ENCODE measurements around the gene SRSF1. TPM values are rescaled to one million over a fixed set of nuclear protein-coding genes. Genes with fewer than 3 reads are reported as not detected.
"Not testable (repeated sequence)": the region's sequence is repeated elsewhere in the genome, so short reads cannot be mapped to it uniquely, and the experiment has no call there.

SRSF1 gene
- total RNA-seq, 1 experiment from 2014 or later = 436 TPM

DNA sequence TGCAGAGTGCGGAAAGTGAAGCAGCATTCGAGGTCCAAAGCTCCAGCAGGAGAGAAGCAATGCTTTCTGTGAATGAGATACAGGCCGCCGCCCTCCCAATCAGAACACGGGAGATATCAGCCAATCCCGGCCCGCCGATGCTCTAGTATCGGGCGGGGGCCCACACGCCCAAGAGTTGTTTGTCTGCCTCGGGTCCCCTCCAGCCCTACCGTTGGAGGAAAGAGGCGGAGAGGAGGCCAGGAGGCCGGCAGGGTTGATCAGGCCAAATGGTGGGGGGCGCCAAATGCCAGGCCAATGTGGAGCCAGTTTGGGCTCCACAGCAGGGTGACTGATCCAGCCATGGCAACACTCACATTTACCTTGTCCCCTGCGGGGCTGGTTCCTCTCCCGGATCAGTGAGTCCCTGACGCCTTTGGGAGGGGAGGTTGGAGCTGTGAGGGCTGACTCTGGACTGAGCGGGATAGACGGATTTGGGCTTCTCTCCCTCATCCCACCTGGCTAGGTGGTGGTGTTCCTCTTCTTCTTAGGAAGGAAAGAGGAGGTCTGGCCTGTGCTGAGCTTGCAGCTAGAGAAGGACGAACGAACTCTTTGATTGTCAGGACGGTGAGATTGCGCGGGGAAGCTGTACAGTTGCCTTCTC lies 41.4 kb downstream of the SRSF1 start:
- no peak for DNase-seq (ENCODE audit: low spot score)

DNA sequence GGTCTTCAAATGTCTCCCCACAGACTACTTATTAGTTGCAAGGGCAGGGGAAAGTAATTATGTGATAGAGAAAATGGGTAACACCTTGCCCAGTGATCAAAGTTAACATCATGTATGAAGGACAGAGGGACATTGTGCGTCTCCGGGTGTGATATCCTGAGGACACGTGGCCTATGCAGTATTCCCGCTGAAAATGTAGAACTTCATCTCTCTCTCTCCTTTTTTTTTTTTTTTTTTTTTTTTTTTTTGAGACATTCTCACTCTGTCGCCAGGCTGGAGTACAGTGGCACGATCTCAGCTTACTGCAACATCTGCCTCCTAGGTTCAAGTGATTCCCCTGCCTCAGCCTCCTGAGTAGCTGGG lies 43.9 kb downstream of the SRSF1 start:
- no peak for DNase-seq (ENCODE audit: low spot score)

DNA sequence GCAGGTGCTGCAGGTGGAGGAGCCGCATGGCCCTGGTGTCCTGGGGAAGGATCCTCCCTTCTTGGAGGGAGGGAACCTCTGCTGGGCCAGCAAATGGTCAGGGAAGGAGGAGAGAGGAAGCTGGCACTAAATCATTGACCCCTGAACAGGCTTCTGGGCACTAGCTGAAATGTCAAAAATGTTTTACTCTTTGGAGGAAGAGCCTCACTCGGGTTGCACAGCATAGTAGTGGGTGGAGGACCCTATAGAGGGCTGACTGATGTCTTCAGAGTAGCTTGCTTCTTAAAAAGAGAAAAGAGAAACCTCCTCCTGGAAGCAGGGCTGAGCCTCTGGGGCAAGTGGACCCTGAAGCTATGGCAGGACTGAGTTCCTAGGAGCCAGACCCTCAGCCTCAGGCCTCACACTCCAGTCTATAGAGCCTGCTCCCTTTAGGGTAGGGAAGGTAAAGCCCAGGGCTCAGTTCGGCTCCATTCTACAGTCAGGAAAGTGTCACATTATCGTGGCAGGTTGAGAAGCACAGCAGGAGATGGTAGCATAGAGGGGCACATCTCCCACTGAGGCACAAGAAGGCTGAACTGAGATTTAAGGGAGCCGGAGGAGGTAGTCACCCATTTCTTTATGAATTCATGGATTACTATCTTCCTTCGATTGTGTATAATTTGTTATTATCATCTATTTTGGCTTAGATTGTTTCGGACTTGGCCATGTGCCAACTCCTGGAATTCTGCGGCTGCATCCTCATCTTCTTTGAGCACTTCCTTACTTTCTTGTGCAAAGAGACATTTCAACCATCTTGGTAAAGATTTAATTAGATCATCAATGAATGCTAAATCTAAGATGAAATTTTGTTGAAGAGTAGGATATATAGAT lies 44.5 kb downstream of the SRSF1 start:
- no peak for DNase-seq (ENCODE audit: low spot score)

DNA sequence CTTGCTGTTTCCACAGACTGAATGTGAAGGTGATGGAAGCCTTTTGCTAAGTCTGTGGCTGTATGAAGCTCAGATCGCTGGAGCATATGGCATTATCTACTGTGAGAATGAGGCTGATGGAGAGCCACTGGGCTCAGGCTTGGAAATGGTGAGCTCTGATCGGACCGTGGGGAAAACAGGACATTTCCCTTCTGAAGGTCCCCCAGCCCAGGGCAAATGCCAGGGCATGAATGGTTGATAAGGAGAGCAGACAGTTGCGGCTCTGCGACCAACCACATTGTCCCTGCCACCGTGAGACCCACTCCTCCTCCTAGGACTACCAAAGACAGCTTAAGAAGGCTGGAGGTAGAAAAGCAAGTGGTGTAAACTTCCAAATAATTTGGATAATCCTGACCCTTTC lies 47.1 kb downstream of the SRSF1 start:
- DNase-seq (ENCODE audit: low spot score) = no peak

DNA sequence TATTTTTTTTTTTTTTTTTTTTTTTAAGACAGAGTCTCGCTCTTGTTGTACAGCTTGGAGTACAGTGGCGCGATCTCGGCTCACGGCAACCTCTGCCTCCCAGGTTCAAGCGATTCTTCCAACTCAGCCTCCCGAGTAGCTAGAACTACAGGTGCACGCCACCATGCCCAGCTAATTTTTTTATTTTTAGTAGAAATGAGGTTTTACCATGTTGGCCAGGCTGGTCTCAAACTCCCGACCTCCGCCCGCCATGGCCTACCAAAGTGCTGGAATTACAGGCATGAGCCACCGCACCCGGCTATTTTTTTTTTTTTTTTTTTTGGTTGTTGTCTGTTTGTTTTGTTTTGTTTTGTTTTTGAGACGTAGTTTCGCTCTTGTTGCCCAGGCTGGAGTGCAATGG lies 48.7 kb downstream of the SRSF1 start:
- DNase-seq (ENCODE audit: low spot score) = not testable (repeated sequence)

- DNase-seq (ENCODE audit: low spot score) = no peak
These were observed 49.2 kb downstream of the SRSF1 start for GRCh38 chr17:57957886-57958285.

DNA sequence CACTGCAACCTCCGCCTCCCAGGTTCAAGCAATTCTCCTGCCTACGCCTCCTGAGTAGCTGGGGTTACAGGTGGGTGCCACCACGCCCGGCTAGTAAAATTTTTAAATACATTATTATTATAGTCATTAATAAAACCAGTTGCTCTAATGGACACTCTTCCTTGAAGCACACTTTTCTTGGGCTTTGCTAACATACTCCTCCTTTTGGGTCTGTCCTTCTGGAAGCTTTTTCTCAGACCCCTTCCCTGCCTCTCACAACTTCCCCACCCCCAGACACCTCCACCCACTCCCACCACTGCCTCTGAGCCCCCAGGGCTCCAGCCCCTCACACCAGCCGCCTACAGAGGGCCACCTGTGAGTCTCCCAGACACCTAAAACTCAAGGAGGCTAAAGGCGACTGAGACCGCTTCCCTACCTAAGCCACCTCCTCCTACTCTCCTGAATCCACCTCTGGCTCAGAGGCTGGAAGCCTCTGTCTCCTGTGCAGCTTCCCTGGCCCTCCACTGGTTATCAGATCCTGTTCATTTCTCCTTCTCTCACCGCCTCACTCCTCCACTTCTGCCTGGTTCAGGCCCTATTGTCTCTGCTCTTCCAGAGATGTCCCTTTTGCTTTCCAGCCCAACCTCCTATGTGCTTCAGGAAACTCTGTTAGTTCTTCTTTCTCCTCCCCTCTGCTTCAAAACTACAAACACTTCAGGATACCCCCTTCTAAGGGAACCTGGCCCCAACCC lies 49.8 kb downstream of the SRSF1 start:
- DNase-seq (ENCODE audit: low spot score) = no peak

DNA sequence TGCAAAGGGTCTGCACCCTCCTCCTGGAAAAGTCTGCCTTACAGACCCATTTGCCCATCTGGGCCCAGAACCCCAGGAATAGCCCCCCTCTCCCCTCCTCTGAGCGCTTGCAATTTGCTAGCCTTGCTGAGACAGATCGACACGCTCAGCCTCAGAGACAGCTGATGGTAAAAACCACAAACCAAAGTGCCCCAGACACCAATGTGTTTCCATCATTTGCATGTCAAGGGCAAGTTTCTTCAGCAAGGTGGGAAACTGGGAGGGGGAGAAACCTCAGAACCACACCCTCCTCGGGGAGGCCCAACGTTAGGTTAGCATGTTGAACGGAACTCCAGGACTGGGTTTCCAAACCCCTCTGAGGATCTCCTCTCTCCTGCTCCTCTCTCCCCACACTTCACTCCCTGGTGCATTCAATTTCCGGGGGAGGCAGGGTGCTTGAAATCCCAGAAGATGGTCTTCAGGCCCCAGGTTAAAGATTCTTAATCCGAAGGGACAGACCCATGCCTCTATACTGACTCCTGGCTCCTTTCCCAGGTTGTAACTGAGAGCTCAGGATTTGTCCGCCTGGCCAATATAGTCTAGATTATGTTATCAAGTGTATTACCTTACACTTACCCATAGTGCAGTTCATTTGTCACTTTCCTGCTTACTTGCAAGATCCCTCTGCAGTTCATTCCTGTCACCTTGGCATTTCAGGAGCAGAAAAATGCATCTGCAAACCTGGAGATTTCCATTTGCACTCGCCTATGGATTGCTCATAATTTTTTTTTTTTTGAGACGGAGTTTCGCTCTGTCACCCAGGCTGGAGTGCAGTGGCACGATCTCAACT lies 50.5 kb downstream of the SRSF1 start:
- DNase-seq (ENCODE audit: low spot score) = no peak

- peak; percentile 68 for DNase-seq (ENCODE audit: low spot score)
These were observed 51.7 kb downstream of the SRSF1 start, which contains the start of gene CUEDC1 for GRCh38 chr17:57955183-57955931. Gene CUEDC1, minus strand, starts transcription at chr17:57955412. Its CDS starts 69,848 bp downstream, at chr17:57885564.

- peak; percentile 69 for DNase-seq (ENCODE audit: low spot score)
These were observed 52.5 kb downstream of the SRSF1 start for GRCh38 chr17:57954397-57955182.

DNA sequence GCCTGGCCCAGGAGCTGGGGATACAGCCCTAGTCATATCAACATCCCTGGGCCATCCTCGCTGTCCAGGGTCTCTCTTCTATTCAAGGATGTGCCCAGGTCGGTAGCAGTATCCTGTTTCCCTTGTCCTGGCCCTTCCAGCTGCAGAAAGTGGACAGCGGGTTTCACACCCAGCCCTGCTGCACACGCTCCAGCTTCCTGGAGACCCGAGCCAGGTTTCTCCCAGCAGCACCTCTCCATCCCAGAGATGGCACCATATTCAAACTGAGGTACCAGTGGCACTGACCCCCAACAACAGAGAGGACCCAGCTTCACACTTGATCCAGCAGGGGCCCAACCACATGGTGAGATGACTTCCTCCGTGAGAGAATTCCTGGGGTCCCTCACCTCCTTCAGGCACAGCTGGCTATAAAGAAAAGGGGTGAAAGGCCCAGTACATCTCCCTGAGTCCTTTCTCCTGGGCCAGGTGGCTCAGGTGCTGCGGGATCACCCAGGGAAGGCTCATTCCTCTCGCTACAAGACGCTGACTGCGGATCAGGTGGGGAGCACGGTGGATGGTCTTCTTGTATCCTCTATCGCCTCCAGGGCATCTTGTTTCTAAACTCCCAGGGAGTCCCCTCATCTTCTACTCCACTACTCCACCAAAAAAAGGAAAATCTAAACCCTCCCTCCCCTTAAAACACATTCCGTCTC lies 53.2 kb downstream of the SRSF1 start:
- DNase-seq (ENCODE audit: low spot score) = no peak

Small RNA genes within 50 kb of the gene (small RNA-seq; reads per million reads assigned to genes)
- gene AC015813.4 = not detected

Other genes with a start within 250 kb of the SRSF1 start
- gene MRPS23, start 157.2 kb downstream of the SRSF1 start, total RNA-seq (2014; rRNA removed; shearing (Covaris generic)) = 39.9 and 52.7 TPM in 2 replicates
- gene CUEDC1, start 51.8 kb downstream of the SRSF1 start, total RNA-seq (2014; rRNA removed; shearing (Covaris generic)) = 37.6 and 45.5 TPM in 2 replicates
- 39.5 and 47.5 TPM in 2 replicates for gene VEZF1, start 19.0 kb downstream of the SRSF1 start, total RNA-seq (2014; rRNA removed; shearing (Covaris generic))
- gene DYNLL2, start 76.2 kb upstream of the SRSF1 start, total RNA-seq (2014; rRNA removed; shearing (Covaris generic)) = 18.6 and 20.5 TPM in 2 replicates
- gene OR4D1, start 141.1 kb upstream of the SRSF1 start, total RNA-seq (2014; rRNA removed; shearing (Covaris generic)) = not detected in 2 replicates
- gene OR4D2, start 159.7 kb upstream of the SRSF1 start, total RNA-seq (2014; rRNA removed; shearing (Covaris generic)) = not detected in 2 replicates
- not detected in 2 replicates for gene EPX, start 185.5 kb upstream of the SRSF1 start, total RNA-seq (2014; rRNA removed; shearing (Covaris generic))
- 5.1 and 8.9 TPM in 2 replicates for gene MKS1, start 212.0 kb upstream of the SRSF1 start, total RNA-seq (2014; rRNA removed; shearing (Covaris generic))
- not detected in 2 replicates for gene LPO, start 231.3 kb upstream of the SRSF1 start, total RNA-seq (2014; rRNA removed; shearing (Covaris generic))

Measured in HT-29 (cell line).